Mesothelial cell of epicardium (in vitro differentiated cells): ENCODE data around the gene MGAT5. TPM values are rescaled to one million over a fixed set of nuclear protein-coding genes. Genes with fewer than 3 reads are reported as not detected.

Experiments used
- DNase-seq, 2 experiments: peaks; one replicate each; pipeline ENCODE4 v3.0.0; 2021; ENCODE audit warnings: low spot score in 2 of 2; ENCODE audit not compliant: unreplicated experiment in 2 of 2
- H3K27ac Mint-ChIP-seq: 2 replicates; pipeline ENCODE4 v1.8.0; 2021; ENCODE audit warnings: mixed read lengths
- H3K27me3 Mint-ChIP-seq: 2 replicates; pipeline ENCODE4 v1.8.0; 2021; ENCODE audit warnings: low read depth, mixed read lengths
- H3K36me3 Mint-ChIP-seq: 2 replicates; pipeline ENCODE4 v1.8.0; 2021; ENCODE audit warnings: mixed read lengths
- H3K4me1 Mint-ChIP-seq: 2 replicates; pipeline ENCODE4 v1.8.0; 2021; ENCODE audit warnings: mixed read lengths
- H3K4me3 Mint-ChIP-seq: 2 replicates; pipeline ENCODE4 v1.8.0; 2021; ENCODE audit warnings: mild to moderate bottlenecking, moderate library complexity, mixed read lengths
- H3K9me3 Mint-ChIP-seq: 2 replicates; pipeline ENCODE4 v1.8.0; 2021; ENCODE audit warnings: mixed read lengths
- total RNA-seq: library from RNA; stranded (reverse); gene quantifications from 3 replicates; pipeline ENCODE4 v1.2.1, GENCODE V29; 2021
- TF ChIP-seq, protein P1 (sequence below): fragments of 200-600 bp; sonication (generic); IDR thresholded peaks from one replicate; pipeline ENCODE4 v1.5.0; 2021; ENCODE audit warnings: antibody characterized with exemption; ENCODE audit not compliant: unreplicated experiment

Gene MGAT5
- total RNA-seq, 1 donor from 2014 or later: 41.1 TPM

DNA sequence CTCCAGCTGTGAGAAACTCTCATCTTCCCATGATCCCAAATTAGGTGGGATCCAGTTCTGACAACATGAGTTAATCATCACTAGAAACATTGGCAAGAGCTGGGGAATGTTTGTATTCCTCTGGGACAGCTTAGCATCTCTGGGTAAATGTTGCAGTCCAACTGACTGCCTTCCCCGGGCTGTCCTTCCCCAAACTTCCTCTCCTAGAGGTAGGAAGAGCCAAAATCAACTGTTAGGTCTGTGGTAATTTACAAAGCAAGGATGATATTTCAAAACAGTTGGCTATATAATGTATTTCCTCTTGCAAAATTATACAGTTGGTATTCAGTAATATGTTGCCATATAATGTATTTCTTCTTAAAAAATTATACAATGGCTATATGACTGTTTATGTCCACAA lies 148.5 kb downstream of the MGAT5 start:
- no peak overlapping the region for H3K27ac Mint-ChIP-seq

DNA sequence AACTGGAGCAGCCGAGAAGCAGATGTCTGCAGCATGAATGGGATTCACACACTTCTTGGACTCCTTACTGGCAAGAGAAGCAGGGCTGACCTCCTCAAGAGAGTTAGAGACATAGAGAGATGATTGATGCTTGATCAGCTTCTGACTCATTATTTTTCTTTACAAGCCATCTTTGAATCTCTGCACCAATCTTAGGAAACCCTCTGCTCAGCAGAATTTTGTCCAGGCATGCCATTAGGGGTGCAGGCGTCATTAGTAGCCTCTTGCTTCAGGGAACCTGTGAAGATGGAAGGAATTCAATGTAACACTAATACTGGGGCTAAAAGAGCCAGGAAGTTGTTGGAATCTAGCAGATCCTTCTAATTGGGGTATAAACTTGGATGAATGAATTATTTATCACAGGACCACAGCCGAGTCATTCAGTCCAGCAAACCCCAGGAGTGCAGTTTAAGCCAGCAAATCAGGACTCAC lies 151.8 kb downstream of the MGAT5 start:
- no peak for DNase-seq
- Mint-ChIP-seq H3K27ac (no peak overlapping the region), H3K4me1 (peaks cover 2% of the 10 kb centered on the region)

More for the DNA sequence above, 148.5 kb downstream of the MGAT5 start:
- Mint-ChIP-seq H3K4me1 (peaks cover 2% of the 10 kb centered on the region), H3K36me3 (peaks cover 5% of the 10 kb centered on the region), H3K27me3 (no peaks in the 10 kb centered on the region), H3K9me3 (no peaks in the 10 kb centered on the region), H3K4me3 (no peak overlapping the region)
- no peak for DNase-seq
- TF ChIP-seq, protein P1, sequence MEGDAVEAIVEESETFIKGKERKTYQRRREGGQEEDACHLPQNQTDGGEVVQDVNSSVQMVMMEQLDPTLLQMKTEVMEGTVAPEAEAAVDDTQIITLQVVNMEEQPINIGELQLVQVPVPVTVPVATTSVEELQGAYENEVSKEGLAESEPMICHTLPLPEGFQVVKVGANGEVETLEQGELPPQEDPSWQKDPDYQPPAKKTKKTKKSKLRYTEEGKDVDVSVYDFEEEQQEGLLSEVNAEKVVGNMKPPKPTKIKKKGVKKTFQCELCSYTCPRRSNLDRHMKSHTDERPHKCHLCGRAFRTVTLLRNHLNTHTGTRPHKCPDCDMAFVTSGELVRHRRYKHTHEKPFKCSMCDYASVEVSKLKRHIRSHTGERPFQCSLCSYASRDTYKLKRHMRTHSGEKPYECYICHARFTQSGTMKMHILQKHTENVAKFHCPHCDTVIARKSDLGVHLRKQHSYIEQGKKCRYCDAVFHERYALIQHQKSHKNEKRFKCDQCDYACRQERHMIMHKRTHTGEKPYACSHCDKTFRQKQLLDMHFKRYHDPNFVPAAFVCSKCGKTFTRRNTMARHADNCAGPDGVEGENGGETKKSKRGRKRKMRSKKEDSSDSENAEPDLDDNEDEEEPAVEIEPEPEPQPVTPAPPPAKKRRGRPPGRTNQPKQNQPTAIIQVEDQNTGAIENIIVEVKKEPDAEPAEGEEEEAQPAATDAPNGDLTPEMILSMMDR: no peak

DNA sequence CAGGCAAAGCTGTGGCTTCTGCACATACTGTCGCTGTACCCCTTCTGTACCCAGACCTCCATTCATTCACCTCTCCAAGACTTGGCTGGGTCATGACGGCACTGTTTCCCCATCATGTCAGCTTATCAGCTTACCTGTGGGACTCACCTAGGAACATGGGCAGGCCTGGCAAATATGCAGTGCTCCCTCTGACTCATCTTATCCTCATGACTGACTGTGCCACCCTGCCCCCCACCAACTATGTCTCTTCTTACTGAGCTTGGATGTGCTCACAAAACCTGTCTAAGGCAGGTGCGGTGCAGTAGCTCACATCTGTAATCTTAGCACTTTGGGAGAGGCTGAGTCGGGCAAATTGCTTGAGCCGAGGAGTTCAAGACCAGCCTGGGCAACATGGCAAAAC lies 152.4 kb downstream of the MGAT5 start:
- H3K4me1 Mint-ChIP-seq: peaks cover 3% of the 10 kb centered on the region
- TF ChIP-seq, protein P1: no peak
- no peak overlapping the region for H3K27ac Mint-ChIP-seq
- H3K9me3 Mint-ChIP-seq: no peaks in the 10 kb centered on the region
- no peak for DNase-seq
- H3K27me3 Mint-ChIP-seq: no peaks in the 10 kb centered on the region
- no peak overlapping the region for H3K4me3 Mint-ChIP-seq
- H3K36me3 Mint-ChIP-seq: peaks cover 5% of the 10 kb centered on the region

More for the DNA sequence above, 151.8 kb downstream of the MGAT5 start:
- TF ChIP-seq, protein P1: no peak
- H3K27me3 Mint-ChIP-seq: no peaks in the 10 kb centered on the region
- no peaks in the 10 kb centered on the region for H3K9me3 Mint-ChIP-seq
- peaks cover 5% of the 10 kb centered on the region for H3K36me3 Mint-ChIP-seq
- H3K4me3 Mint-ChIP-seq: no peak overlapping the region

DNA sequence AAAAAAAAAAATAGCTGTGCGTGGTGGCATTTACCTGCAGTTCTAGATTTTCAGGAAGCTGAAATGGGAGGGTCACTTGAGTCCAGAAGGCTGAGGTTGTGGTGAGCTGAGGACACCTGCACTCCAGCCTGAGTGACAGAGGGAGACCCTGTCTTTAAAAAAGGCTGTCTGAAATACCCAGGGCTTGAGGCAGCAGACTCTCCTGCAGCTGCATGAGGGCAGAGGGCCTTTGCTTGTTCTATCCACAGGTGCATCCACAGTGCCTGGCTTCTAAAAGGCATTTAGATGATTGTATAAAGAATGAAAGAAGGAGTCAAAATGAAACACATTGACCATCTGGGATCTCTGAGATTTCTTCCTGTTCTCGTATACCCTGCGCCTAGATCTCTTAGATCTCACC lies 152.9 kb downstream of the MGAT5 start:
- Mint-ChIP-seq H3K36me3 (peaks cover 5% of the 10 kb centered on the region), H3K27me3 (no peaks in the 10 kb centered on the region), H3K4me3 (no peak overlapping the region), H3K9me3 (no peaks in the 10 kb centered on the region), H3K27ac (no peak overlapping the region), H3K4me1 (peaks cover 8% of the 10 kb centered on the region)
- DNase-seq: no peak
- TF ChIP-seq, protein P1: no peak

DNA sequence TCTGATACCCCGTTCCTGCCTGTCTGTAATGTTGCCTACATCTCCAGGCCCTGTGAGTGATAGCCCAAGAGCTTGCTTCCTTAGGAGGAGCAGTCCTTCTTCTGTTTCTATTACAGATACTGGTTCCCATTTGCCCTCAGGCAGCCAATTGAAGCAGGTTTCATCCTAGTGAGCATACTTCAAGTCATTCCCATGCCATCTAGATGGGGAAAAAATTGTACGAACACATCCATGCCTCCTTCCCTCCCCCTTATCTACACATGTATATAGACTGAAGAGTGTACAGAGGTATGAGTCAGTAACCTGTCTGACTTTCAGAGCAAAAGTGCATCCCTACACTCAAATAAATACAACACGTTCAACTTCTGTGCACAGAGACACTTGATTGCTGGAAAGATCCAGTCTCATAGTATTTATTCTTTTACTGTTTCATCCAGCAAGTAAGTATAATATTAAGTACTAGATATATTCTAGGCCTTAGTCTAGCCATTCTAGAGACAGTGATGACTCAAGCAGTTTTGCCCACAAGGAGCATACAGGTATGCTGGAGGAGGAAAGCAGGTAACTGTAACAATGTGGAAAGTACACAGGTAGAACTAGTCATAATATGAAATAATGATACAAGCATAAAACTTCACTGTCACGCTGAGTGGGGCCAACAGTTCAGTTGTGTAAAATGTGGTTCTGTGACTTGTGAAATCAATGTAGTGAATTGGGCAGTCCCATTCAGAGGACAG lies 153.4 kb downstream of the MGAT5 start:
- Mint-ChIP-seq H3K9me3 (no peaks in the 10 kb centered on the region), H3K4me3 (no peak overlapping the region), H3K27ac (no peak overlapping the region), H3K4me1 (peaks cover 8% of the 10 kb centered on the region), H3K27me3 (no peaks in the 10 kb centered on the region), H3K36me3 (peaks cover 5% of the 10 kb centered on the region)
- TF ChIP-seq, protein P1: no peak
- no peak for DNase-seq
